HCT116 (cell line): ENCODE data around the gene TRA2A. TPM values are rescaled to one million over a fixed set of nuclear protein-coding genes. Genes with fewer than 3 reads are reported as not detected.

Experiments used
- ATAC-seq: fragments of 200-7000 bp; cut with Tn5 transposase; 2 replicates; pipeline ENCODE4 v1.9.1; 2020; ENCODE audit warnings: mild to moderate bottlenecking, moderate library complexity
- BruUV-seq: library from RNA; stranded (reverse); fragments of 400-500 nt; replicated peaks from 2 replicates; lab custom pipeline; 2021; lab: Mats Ljungman, UMichigan
- CTCF ChIA-PET: fragments of 300-600 bp; sonication (Branson Sonifier 250); formaldehyde crosslinking; loops from one replicate; lab custom pipeline; 2021; ENCODE audit warnings: antibody characterized with exemption; lab: Charles Lee
- POLR2A ChIA-PET: fragments of 300-600, 350-600 bp; sonication (Branson Sonifier 250); formaldehyde crosslinking; loops from one replicate; lab custom pipeline; 2021; ENCODE audit warnings: antibody characterized with exemption; lab: Charles Lee
- RAD21 ChIA-PET, 2 experiments: fragments of 300-600 bp; sonication (Branson Sonifier 250); formaldehyde crosslinking; loops; one replicate each; lab custom pipeline; 2023; ENCODE audit warnings: low total read pairs in 2 of 2; ENCODE audit not compliant: uncharacterized antibody in 2 of 2, unreplicated experiment in 2 of 2, low non-redundant PET in 1 of 2; lab: Charles Lee
- DNase-seq: peaks from one replicate; pipeline ENCODE4 v3.0.0-alpha.2; 2010; ENCODE audit warnings: low read depth, low spot score
- H2AFZ ChIP-seq: fragments of 200-600 bp; shearing (Covaris generic), sonication (generic); 2 replicates; pipeline ENCODE4 v1.6.1; 2017; ENCODE audit warnings: low read depth, mixed run types, mixed read lengths, antibody characterized with exemption, low read length; ENCODE audit not compliant: poor library complexity, severe bottlenecking
- H3K27ac ChIP-seq: 2 replicates; pipeline ENCODE4 v1.5.1; 2012; ENCODE audit warnings: low read depth, low read length
- H3K27me3 ChIP-seq: fragments of 200-600 bp; sonication (generic); 2 replicates; pipeline ENCODE4 v1.6.1; 2016; ENCODE audit warnings: mixed run types, low read length, mixed read lengths; ENCODE audit not compliant: insufficient read depth
- H3K36me3 ChIP-seq, 2 experiments: fragments of 200-500 bp in 1 of 2; fragments of 200-600 bp in 1 of 2; sonication (Bioruptor generic) in 1 of 2; sonication (generic) in 1 of 2; 2 replicates each; pipeline versions ENCODE4 v1.5.1 to v1.6.1; 2014 to 2016; ENCODE audit warnings: low read length in 2 of 2, inconsistent platforms in 1 of 2, mixed read lengths in 1 of 2, mixed run types in 1 of 2; ENCODE audit not compliant: insufficient read depth in 2 of 2, control insufficient read depth in 1 of 2
- H3K4me1 ChIP-seq, 2 experiments: fragments of 200-600 bp in 1 of 2; sonication (generic) in 1 of 2; 2 replicates each; pipeline versions ENCODE4 v1.5.1 to v1.6.1; 2012 to 2017; ENCODE audit warnings: low read length in 2 of 2, inconsistent platforms in 1 of 2, mild to moderate bottlenecking in 1 of 2, mixed read lengths in 1 of 2, mixed run types in 1 of 2, moderate library complexity in 1 of 2; ENCODE audit not compliant: insufficient read depth in 2 of 2, control insufficient read depth in 1 of 2
- H3K4me2 ChIP-seq: fragments of 200-600 bp; sonication (generic); 2 replicates; pipeline ENCODE4 v1.6.1; 2017; ENCODE audit warnings: mixed run types, low read length, mixed read lengths
- H3K4me3 ChIP-seq, 2 experiments: fragments of 200-600 bp in 1 of 2; sonication (generic) in 1 of 2; replicated peaks in 1 of 2; 2 replicates each; pipeline ENCODE4 v1.5.1; 2011 to 2016; ENCODE audit warnings: low read length in 2 of 2, control low read depth in 1 of 2, low read depth in 1 of 2, mild to moderate bottlenecking in 1 of 2, mixed read lengths in 1 of 2, mixed run types in 1 of 2
- H3K79me2 ChIP-seq: fragments of 200-600 bp; sonication (generic); 2 replicates; pipeline ENCODE4 v1.6.1; 2017; ENCODE audit warnings: mild to moderate bottlenecking, mixed run types, low read length, moderate library complexity, mixed read lengths; ENCODE audit not compliant: insufficient read depth
- H3K9ac ChIP-seq: fragments of 200-600 bp; sonication (generic); 2 replicates; pipeline ENCODE4 v1.6.1; 2016; ENCODE audit warnings: low read length, mixed read lengths
- H3K9me2 ChIP-seq: fragments of 200-600 bp; sonication (generic), shearing (Covaris generic); 2 replicates; pipeline ENCODE4 v1.6.1; 2017; ENCODE audit warnings: mixed run types, mild to moderate bottlenecking, moderate library complexity; ENCODE audit not compliant: insufficient read depth
- H3K9me3 ChIP-seq, 2 experiments: fragments of 200-500 bp in 1 of 2; fragments of 200-600 bp in 1 of 2; sonication (Bioruptor generic) in 1 of 2; sonication (generic) in 1 of 2; 2 replicates each; pipeline ENCODE4 v1.6.1; 2014 to 2017; ENCODE audit warnings: low read length in 2 of 2, mixed read lengths in 2 of 2, inconsistent platforms in 1 of 2, low read depth in 1 of 2, mild to moderate bottlenecking in 1 of 2, mixed run types in 1 of 2, moderate library complexity in 1 of 2; ENCODE audit not compliant: control insufficient read depth in 1 of 2, insufficient read depth in 1 of 2
- H4K20me1 ChIP-seq: fragments of 200-600 bp; sonication (generic), shearing (Covaris generic); 2 replicates; pipeline ENCODE4 v1.6.1; 2017; ENCODE audit warnings: mixed run types, mild to moderate bottlenecking, moderate library complexity; ENCODE audit not compliant: insufficient read depth
- ELF1 ChIP-seq: IDR thresholded peaks from 2 replicates; pipeline ENCODE4 v1.6.1; 2012; ENCODE audit warnings: low read depth, borderline replicate concordance
- EZH2 ChIP-seq: fragments of 200-600 bp; sonication (generic); IDR thresholded peaks from 2 replicates; pipeline ENCODE4 v1.6.1; 2017; ENCODE audit warnings: antibody characterized with exemption, mixed run types
- JUND ChIP-seq: IDR thresholded peaks from 2 replicates; pipeline ENCODE4 v1.6.1; 2012
- MAX ChIP-seq: IDR thresholded peaks from 2 replicates; pipeline ENCODE4 v1.6.1; 2012
- POLR2A ChIP-seq: IDR thresholded peaks from 2 replicates; pipeline ENCODE4 v1.7.0; 2011; ENCODE audit warnings: borderline replicate concordance; ENCODE audit not compliant: insufficient read depth, insufficient read length; ENCODE audit errors: extremely low read depth
- POLR2AphosphoS5 ChIP-seq: IDR thresholded peaks from 2 replicates; pipeline ENCODE4 v1.6.1; 2011; ENCODE audit warnings: mild to moderate bottlenecking, low read depth, low read length, moderate library complexity
- RAD21 ChIP-seq: IDR thresholded peaks from 2 replicates; pipeline ENCODE4 v1.6.1; 2012; ENCODE audit warnings: low read depth, mild to moderate bottlenecking
- SIN3A ChIP-seq: IDR thresholded peaks from 2 replicates; pipeline ENCODE4 v1.6.1; 2012; ENCODE audit warnings: low read depth
- SP1 ChIP-seq: IDR thresholded peaks from 2 replicates; pipeline ENCODE4 v1.6.1; 2012; ENCODE audit warnings: low read depth
- SRF ChIP-seq: IDR thresholded peaks from 2 replicates; pipeline ENCODE4 v1.6.1; 2012; ENCODE audit warnings: low read depth
- TCF7L2 ChIP-seq: IDR thresholded peaks from 2 replicates; pipeline ENCODE4 v1.7.0; 2011; ENCODE audit warnings: borderline replicate concordance, inconsistent platforms; ENCODE audit not compliant: insufficient read depth, insufficient read length; ENCODE audit errors: extremely low read depth
- YY1 ChIP-seq: IDR thresholded peaks from 2 replicates; pipeline ENCODE4 v1.6.1; 2011; ENCODE audit warnings: low read length, low read depth, moderate library complexity, mild to moderate bottlenecking; ENCODE audit not compliant: insufficient replicate concordance; ENCODE audit errors: extremely low read depth
- ZBTB33 ChIP-seq: IDR thresholded peaks from 2 replicates; pipeline ENCODE4 v1.6.1; 2011; ENCODE audit warnings: mild to moderate bottlenecking, low read length, moderate library complexity; ENCODE audit not compliant: insufficient replicate concordance; ENCODE audit errors: extremely low read depth
- ZFX ChIP-seq: fragments of 450-650 bp; IDR thresholded peaks from 2 replicates; pipeline ENCODE4 v1.6.1; 2017
- ZNF274 ChIP-seq: fragments of 200-500 bp; sonication (Bioruptor generic); IDR thresholded peaks from 2 replicates; pipeline ENCODE4 v1.6.1; 2014; ENCODE audit warnings: mild to moderate bottlenecking, low read depth, low read length, inconsistent platforms
- intact Hi-C: fragments of 100-400 bp; cut with micrococcal nuclease; formaldehyde crosslinking; loops from 2 replicates; pipeline ENCODE4 v1.10.0; 2022
- total RNA-seq: library from RNA; stranded (reverse); gene quantifications from one replicate; pipeline ENCODE4 v1.2.1, GENCODE V29; 2021; ENCODE audit not compliant: unreplicated experiment

The TRA2A gene
- total RNA-seq, 1 experiment from 2014 or later, result 122 TPM

GRCh38 chr7:23474829-23475575, 56.8 kb downstream of the TRA2A start:
- Histone ChIP-seq H3K27ac (0 out of 2 replicates have a peak overlapping the region, but pooled peaks have one; percentile 4), H3K9me2 (no peaks in the 10 kb centered on the region), H2AFZ (peak overlapping the region; percentile 30), H3K9ac (peak overlapping the region; percentile 92; the same call in 1 of the 2 replicates), H3K79me2 (peaks cover 23% of the 10 kb centered on the region), H3K4me2 (peak overlapping the region; percentile 93), H3K4me3 (peak overlapping the region; percentile 33 to 77), H3K4me1 (peaks cover 22 to 34% of the 10 kb centered on the region in 2 experiments), H4K20me1 (peaks cover 4% of the 10 kb centered on the region; the same call in 1 of the 2 replicates), H3K9me3 (no peaks in the 10 kb centered on the region), H3K36me3 (no peaks in the 10 kb centered on the region), H3K27me3 (peaks cover 46% of the 10 kb centered on the region)
- ChIA-PET POLR2A (no interaction called here), RAD21 (no interaction called here), CTCF (no interaction called here)
- ATAC-seq (no peak), DNase-seq (no peak)
- no TSS peak for BruUV-seq
- TF ChIP-seq EZH2, result 0 out of 2 replicates have a peak, but pooled peaks have one; percentile 40
- TF ChIP-seq TCF7L2, result no peak
- no peak for TF ChIP-seq YY1
- 0 out of 2 replicates have a peak, but pooled peaks have one; percentile 10 for TF ChIP-seq POLR2AphosphoS5
- TF ChIP-seq SIN3A, result no peak
- intact Hi-C loops, result no loop called here

- H3K79me2 ChIP-seq, result peaks cover 30% of the 10 kb centered on the region
- no TSS peak for BruUV-seq
- peak overlapping the region; percentile 56 to 77 for H3K4me3 ChIP-seq
- no peaks in the 10 kb centered on the region for H3K9me3 ChIP-seq
- POLR2A ChIA-PET, result no interaction called here
- RAD21 ChIA-PET, result no interaction called here
- H3K9ac ChIP-seq, result peak overlapping the region; percentile 92
- CTCF ChIA-PET, result no interaction called here
- peaks cover 22 to 34% of the 10 kb centered on the region in 2 experiments for H3K4me1 ChIP-seq
- H3K4me2 ChIP-seq, result peak overlapping the region; percentile 93
- peaks cover 42% of the 10 kb centered on the region for H3K27me3 ChIP-seq
- intact Hi-C loops, result no loop called here
- peak; percentile 71 for ATAC-seq
- no peaks in the 10 kb centered on the region for H3K36me3 ChIP-seq
- no peaks in the 10 kb centered on the region for H3K9me2 ChIP-seq
- DNase-seq, result peak; percentile 90
- H2AFZ ChIP-seq, result peak overlapping the region; percentile 30
- peaks cover 4% of the 10 kb centered on the region; the same call in 1 of the 2 replicates for H4K20me1 ChIP-seq
- H3K27ac ChIP-seq, result peak overlapping the region; percentile 97
- no peak for TF ChIP-seq TCF7L2
- TF ChIP-seq EZH2, result no peak
- TF ChIP-seq SIN3A, result no peak
- no peak for TF ChIP-seq SP1
- no peak for TF ChIP-seq ZNF274
- TF ChIP-seq ZFX, result 0 out of 2 replicates have a peak, but pooled peaks have one; percentile 23
- no peak for TF ChIP-seq MAX
- no peak for TF ChIP-seq RAD21
- TF ChIP-seq JUND, result no peak
- TF ChIP-seq POLR2AphosphoS5, result peak; percentile 83
- no peak for TF ChIP-seq ELF1
- no peak for TF ChIP-seq YY1
- no peak for TF ChIP-seq SRF
- peak; percentile 55 for TF ChIP-seq POLR2A
- TF ChIP-seq ZBTB33, result no peak
These were observed 57.5 kb downstream of the TRA2A start for GRCh38 chr7:23474094-23474828.
